ENCODE data around the gene CRY2.

DNA sequence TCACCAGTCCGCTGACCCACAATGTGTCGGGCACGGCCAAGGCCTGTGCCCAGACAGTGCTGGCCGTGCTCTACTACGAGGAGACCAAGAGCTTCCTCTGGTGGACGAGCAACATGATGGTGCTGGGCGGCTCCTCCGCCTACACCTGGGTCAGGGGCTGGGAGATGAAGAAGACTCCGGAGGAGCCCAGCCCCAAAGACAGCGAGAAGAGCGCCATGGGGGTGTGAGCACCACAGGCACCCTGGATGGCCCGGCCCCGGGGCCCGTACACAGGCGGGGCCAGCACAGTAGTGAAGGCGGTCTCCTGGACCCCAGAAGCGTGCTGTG lies 36.2 kb upstream of the CRY2 start:
- TF ChIP-seq CTCF (IDR thresholded peaks at IDR 0.05) = no peak
- no peak for TF ChIP-seq POLR2A (IDR thresholded peaks at IDR 0.05)
